Measurements from ENCODE around the gene GDF9.
A peak's percentile ranks its signal among the peaks of the same experiment; 100 is the strongest.

The GDF9 gene, protein sequence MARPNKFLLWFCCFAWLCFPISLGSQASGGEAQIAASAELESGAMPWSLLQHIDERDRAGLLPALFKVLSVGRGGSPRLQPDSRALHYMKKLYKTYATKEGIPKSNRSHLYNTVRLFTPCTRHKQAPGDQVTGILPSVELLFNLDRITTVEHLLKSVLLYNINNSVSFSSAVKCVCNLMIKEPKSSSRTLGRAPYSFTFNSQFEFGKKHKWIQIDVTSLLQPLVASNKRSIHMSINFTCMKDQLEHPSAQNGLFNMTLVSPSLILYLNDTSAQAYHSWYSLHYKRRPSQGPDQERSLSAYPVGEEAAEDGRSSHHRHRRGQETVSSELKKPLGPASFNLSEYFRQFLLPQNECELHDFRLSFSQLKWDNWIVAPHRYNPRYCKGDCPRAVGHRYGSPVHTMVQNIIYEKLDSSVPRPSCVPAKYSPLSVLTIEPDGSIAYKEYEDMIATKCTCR

DNA sequence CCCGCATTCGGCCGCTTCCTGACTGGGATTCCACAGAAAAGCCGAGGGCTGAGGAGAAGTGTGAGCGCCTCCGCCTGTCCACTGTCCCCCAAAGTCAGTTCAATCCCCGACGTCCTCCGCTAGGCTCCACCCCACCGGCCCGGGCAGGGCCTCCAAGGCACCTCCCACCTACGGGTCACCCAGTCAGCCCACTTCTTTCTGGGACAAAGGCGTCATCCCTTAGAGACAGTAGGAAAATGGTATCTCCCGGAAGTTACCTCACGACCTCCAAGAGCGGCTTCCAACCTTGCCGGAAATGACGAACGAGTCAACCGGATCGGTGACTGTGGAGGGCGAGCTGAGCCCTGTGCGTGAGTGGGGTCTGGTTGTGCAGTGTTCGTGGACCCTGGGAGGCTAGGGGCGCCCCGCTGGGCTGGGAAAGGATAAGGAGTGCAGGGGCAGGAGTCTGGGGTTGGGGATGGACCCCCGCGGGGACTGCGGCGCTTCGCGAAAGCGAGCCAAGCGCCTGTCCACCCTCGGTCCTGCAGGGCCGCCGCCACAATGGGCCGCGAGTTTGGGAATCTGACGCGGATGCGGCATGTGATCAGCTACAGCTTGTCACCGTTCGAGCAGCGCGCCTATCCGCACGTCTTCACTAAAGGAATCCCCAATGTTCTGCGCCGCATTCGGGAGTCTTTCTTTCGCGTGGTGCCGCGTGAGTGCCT, at the start of gene GDF9, which contains the start of gene UQCRQ:
Gene GDF9 (minus strand): TSS at position 128 of the 704 bp plus-strand sequence. CDS start 1,936 bp downstream, outside the sequence.
Gene UQCRQ (plus strand): TSS at position 301 of the 704 bp plus-strand sequence. CDS start 240 bp downstream, at position 541.
- TF ChIP-seq, protein P1, sequence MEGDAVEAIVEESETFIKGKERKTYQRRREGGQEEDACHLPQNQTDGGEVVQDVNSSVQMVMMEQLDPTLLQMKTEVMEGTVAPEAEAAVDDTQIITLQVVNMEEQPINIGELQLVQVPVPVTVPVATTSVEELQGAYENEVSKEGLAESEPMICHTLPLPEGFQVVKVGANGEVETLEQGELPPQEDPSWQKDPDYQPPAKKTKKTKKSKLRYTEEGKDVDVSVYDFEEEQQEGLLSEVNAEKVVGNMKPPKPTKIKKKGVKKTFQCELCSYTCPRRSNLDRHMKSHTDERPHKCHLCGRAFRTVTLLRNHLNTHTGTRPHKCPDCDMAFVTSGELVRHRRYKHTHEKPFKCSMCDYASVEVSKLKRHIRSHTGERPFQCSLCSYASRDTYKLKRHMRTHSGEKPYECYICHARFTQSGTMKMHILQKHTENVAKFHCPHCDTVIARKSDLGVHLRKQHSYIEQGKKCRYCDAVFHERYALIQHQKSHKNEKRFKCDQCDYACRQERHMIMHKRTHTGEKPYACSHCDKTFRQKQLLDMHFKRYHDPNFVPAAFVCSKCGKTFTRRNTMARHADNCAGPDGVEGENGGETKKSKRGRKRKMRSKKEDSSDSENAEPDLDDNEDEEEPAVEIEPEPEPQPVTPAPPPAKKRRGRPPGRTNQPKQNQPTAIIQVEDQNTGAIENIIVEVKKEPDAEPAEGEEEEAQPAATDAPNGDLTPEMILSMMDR (IDR thresholded peaks at IDR 0.05; ENCODE audit: control insufficient read depth, extremely low read depth, insufficient read depth), result peak; percentile 47
- DNase-seq (ENCODE audit: low read depth), result peak; percentile 100
- H3K4me3 ChIP-seq (ENCODE audit: low read depth, low read length), result peak within 1 kb of the TSS; percentile 95

DNA sequence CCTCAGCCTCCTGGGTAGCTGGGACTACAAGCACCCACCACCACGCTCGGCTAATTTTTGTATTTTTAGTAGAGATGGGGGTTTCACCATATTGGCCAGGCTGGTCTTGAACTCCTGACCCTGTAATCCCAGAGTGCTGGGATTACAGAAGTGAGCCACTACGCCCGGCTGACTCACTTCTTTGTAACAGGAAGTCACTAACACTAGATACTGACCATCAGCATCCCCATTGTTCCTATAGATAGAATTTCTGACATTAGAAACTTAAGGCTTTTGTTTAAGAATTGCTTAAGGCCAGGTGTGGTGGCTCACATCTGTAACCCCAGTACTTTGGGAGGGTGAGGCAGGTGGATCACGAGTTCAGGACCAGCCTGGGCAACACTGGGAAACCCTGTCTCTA, 49.4 kb upstream of the GDF9 start:
- TF ChIP-seq, protein P1 (IDR thresholded peaks at IDR 0.05; ENCODE audit: control insufficient read depth, extremely low read depth, insufficient read depth), result no peak
- H3K4me3 ChIP-seq (ENCODE audit: low read depth, low read length), result no peak overlapping the region
- no peak for DNase-seq (ENCODE audit: low read depth)

DNA sequence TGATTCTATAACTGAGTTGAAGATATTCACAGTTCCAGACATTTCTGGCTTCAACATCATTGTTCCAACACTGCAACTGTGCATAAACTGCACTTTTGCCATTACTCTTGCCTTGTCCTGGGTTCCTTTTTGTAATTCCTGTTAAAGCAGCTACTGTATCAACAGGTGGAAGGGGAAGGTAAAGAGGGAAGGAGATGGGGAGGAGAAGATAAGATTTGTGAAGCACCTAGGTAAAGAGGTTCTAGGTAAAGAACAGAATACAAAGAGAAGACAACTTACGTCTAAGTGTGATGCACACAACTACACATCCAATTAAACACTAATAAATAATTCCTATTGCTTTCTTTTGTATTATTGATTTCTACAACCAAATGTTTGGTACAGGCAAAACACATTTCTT, 43.4 kb upstream of the GDF9 start:
- no peak for DNase-seq (ENCODE audit: low read depth)
- TF ChIP-seq, protein P1 (IDR thresholded peaks at IDR 0.05; ENCODE audit: control insufficient read depth, extremely low read depth, insufficient read depth), result no peak

DNA sequence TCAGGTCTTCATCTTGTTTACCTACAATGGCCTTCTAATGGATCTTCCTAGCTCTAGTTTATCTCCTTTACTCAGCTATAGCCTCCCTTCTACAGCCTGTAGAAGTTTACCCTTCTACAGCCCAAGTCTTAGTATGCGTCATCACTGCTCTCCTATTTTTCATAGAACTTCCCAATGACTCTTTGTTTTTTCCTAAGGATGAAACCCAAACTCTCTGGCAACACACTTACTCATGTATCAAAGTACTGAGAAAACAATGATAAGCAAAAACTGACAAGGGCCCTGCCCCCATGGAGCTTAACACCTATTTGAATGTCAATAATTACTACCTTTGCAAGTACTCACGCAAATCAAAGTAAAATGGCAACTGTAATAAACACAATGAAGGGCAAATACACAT, 40.9 kb upstream of the GDF9 start:
- TF ChIP-seq, protein P1 (IDR thresholded peaks at IDR 0.05; ENCODE audit: control insufficient read depth, extremely low read depth, insufficient read depth), result no peak
- H3K4me3 ChIP-seq (ENCODE audit: low read depth, low read length), result no peak overlapping the region
- no peak for DNase-seq (ENCODE audit: low read depth)

More for the DNA sequence above, 43.4 kb upstream of the GDF9 start:
- no peak overlapping the region for H3K4me3 ChIP-seq (ENCODE audit: low read depth, low read length)

DNA sequence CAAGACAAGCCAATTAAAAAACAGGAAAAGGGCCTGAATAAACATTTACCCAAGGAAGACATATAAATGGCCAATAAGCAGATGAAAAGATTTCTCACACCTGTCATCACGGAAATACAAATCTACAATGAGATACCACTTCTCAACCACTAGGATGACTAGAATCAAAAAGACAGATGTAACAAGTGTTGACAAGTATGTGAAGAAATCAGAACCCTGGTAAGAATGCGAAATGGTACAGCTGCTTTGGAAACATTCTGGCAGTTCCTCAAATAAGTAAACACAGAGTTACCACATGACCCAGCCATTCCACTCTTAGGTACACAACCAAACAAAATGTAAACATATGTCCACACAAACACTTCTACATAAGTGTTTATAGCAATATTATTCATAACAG, 39.7 kb upstream of the GDF9 start:
- TF ChIP-seq, protein P1 (IDR thresholded peaks at IDR 0.05; ENCODE audit: control insufficient read depth, extremely low read depth, insufficient read depth), result no peak
- peak; percentile 98 for DNase-seq (ENCODE audit: low read depth)
- no peak overlapping the region for H3K4me3 ChIP-seq (ENCODE audit: low read depth, low read length)

DNA sequence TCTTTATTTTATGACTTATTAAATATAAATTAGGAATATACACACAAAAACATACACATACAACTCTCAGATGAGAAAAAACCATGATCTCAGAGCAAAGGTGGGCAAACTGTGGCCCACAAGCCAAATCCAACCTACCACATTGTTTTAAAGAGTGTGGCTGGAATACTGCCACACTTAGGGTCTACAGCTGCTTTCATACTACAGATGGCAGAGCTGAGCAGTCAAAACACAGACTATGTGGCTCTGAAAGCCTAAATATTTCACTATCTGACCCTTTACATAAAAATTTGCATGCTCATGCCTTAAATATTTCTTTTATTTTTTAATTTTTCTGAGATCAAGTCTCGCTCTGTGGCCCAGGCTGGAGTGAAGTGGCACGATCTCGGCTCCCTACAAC, 35.5 kb upstream of the GDF9 start:
- H3K4me3 ChIP-seq (ENCODE audit: low read depth, low read length), result no peak overlapping the region
- DNase-seq (ENCODE audit: low read depth), result no peak

More for the DNA sequence above, 35.5 kb upstream of the GDF9 start:
- TF ChIP-seq, protein P1 (IDR thresholded peaks at IDR 0.05; ENCODE audit: control insufficient read depth, extremely low read depth, insufficient read depth), result no peak

Measured in LNCaP clone FGC (cell line).